Measurements from ENCODE around the gene ARPIN.

DNA sequence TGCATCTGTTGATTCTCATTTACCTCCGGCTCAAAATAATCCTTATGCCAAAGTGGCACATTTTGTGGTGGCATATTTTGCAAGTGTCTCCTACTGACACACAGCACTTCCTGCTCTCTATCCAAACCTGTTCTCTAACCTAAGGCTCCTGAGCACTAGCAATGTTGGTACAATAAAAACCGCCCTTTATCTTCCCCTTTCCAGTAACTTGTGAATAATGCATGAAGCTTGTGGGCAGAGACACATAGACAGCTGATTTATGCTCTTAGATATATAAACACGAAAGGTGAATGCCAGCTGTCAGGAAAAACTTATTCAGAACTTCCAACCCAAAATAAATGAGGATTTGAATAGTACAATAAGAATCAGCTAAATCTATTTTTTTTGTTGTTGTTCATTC lies 34.6 kb upstream of the ARPIN start:
- TF ChIP-seq, protein P1, sequence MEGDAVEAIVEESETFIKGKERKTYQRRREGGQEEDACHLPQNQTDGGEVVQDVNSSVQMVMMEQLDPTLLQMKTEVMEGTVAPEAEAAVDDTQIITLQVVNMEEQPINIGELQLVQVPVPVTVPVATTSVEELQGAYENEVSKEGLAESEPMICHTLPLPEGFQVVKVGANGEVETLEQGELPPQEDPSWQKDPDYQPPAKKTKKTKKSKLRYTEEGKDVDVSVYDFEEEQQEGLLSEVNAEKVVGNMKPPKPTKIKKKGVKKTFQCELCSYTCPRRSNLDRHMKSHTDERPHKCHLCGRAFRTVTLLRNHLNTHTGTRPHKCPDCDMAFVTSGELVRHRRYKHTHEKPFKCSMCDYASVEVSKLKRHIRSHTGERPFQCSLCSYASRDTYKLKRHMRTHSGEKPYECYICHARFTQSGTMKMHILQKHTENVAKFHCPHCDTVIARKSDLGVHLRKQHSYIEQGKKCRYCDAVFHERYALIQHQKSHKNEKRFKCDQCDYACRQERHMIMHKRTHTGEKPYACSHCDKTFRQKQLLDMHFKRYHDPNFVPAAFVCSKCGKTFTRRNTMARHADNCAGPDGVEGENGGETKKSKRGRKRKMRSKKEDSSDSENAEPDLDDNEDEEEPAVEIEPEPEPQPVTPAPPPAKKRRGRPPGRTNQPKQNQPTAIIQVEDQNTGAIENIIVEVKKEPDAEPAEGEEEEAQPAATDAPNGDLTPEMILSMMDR (conservative IDR thresholded peaks at IDR 0.05; ENCODE audit: low read length): no peak
- TF ChIP-seq EZH2phosphoT487 (IDR thresholded peaks at IDR 0.05; ENCODE audit: borderline replicate concordance, low read depth, low read length): no peak

Data from OCI-LY7 (cell line).